ENCODE results near the gene C1orf53.

DNA sequence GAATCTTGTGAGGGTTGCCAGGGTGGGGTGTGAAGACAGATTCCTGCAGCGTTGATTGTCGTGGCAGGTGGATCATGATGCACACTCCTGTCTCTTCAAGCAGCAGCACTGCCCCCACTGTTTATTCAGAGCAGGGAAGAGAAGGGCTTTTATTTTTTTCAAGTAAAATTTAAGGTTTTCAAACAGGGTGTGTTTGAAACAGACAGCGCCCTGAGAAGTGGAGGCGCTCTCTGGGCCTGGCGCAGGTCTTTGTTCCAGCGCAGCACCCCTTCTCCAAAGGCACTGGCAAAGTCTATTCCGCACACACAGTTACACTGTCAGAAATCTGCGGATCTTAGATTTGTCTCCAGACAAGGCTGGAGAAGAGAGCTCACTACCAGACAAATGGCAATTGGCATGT is 7.0 kb downstream of the C1orf53 start:
- TF ChIP-seq, protein P1, sequence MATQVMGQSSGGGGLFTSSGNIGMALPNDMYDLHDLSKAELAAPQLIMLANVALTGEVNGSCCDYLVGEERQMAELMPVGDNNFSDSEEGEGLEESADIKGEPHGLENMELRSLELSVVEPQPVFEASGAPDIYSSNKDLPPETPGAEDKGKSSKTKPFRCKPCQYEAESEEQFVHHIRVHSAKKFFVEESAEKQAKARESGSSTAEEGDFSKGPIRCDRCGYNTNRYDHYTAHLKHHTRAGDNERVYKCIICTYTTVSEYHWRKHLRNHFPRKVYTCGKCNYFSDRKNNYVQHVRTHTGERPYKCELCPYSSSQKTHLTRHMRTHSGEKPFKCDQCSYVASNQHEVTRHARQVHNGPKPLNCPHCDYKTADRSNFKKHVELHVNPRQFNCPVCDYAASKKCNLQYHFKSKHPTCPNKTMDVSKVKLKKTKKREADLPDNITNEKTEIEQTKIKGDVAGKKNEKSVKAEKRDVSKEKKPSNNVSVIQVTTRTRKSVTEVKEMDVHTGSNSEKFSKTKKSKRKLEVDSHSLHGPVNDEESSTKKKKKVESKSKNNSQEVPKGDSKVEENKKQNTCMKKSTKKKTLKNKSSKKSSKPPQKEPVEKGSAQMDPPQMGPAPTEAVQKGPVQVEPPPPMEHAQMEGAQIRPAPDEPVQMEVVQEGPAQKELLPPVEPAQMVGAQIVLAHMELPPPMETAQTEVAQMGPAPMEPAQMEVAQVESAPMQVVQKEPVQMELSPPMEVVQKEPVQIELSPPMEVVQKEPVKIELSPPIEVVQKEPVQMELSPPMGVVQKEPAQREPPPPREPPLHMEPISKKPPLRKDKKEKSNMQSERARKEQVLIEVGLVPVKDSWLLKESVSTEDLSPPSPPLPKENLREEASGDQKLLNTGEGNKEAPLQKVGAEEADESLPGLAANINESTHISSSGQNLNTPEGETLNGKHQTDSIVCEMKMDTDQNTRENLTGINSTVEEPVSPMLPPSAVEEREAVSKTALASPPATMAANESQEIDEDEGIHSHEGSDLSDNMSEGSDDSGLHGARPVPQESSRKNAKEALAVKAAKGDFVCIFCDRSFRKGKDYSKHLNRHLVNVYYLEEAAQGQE (IDR thresholded peaks at IDR 0.05; ENCODE audit: low read depth, low read length): no peak
- TF ChIP-seq TCF12 (IDR thresholded peaks at IDR 0.05) (no peak), POLR2AphosphoS5 (IDR thresholded peaks at IDR 0.05; ENCODE audit: low read depth, low read length) (no peak)
- TF ChIP-seq, protein P2, sequence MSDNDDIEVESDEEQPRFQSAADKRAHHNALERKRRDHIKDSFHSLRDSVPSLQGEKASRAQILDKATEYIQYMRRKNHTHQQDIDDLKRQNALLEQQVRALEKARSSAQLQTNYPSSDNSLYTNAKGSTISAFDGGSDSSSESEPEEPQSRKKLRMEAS (IDR thresholded peaks at IDR 0.05; ENCODE audit: low read depth): no peak
